Mucosa of stomach (tissue), 1 donor: Measurements from ENCODE around the gene GPR31.

ENCODE experiments used
- H3K27me3 ChIP-seq: one replicate; pipeline ENCODE4 v1.7.0; 2013; ENCODE audit warnings: mild to moderate bottlenecking, low read length; ENCODE audit not compliant: control insufficient read depth, insufficient read depth
- H3K36me3 ChIP-seq: one replicate; pipeline ENCODE4 v1.7.0; 2013; ENCODE audit warnings: low read length; ENCODE audit not compliant: control insufficient read depth, insufficient read depth
- H3K4me1 ChIP-seq: one replicate; pipeline ENCODE4 v1.7.0; 2013; ENCODE audit warnings: mild to moderate bottlenecking, low read length; ENCODE audit not compliant: control insufficient read depth, insufficient read depth
- H3K4me3 ChIP-seq: one replicate; pipeline ENCODE4 v1.7.0; 2013; ENCODE audit warnings: low read length
- H3K9ac ChIP-seq: one replicate; pipeline ENCODE4 v1.7.0; 2013; ENCODE audit warnings: mild to moderate bottlenecking, low read length, moderate library complexity
- H3K9me3 ChIP-seq: one replicate; pipeline ENCODE4 v1.7.0; 2013; ENCODE audit warnings: mild to moderate bottlenecking, low read length, moderate library complexity; ENCODE audit not compliant: control insufficient read depth
- donor health status: Pancreatic carcinoma.

Gene GPR31

GRCh38 chr6:167145461-167145860 is 12.3 kb downstream of the GPR31 start:
- Histone ChIP-seq H3K27me3 (no peaks in the 10 kb centered on the region), H3K9ac (no peak overlapping the region), H3K4me3 (no peak overlapping the region), H3K9me3 (no peaks in the 10 kb centered on the region), H3K4me1 (peaks cover 15% of the 10 kb centered on the region), H3K36me3 (no peaks in the 10 kb centered on the region)

- Histone ChIP-seq H3K4me3 (no peak overlapping the region), H3K27me3 (no peaks in the 10 kb centered on the region), H3K4me1 (peaks cover 18% of the 10 kb centered on the region), H3K9me3 (no peaks in the 10 kb centered on the region), H3K36me3 (no peaks in the 10 kb centered on the region), H3K9ac (no peak overlapping the region)
These were observed 14.7 kb downstream of the GPR31 start for GRCh38 chr6:167143041-167143440.

DNA sequence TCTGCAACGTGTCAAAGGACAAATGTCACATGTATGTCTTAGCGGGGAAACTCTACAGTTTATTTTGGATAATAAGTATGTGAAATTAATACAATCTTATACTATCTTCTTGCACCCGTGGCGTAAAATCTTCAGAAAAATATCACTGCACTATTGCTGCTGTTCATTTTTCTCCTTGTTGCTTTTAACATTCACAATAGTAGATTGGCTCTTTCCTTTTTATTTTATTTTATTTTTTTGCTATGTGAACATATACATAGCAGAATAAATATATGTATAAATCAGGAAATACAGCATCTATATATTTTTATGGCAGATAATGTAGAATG is 15.4 kb downstream of the GPR31 start:
- Histone ChIP-seq H3K4me3 (no peak overlapping the region), H3K9ac (no peak overlapping the region), H3K9me3 (no peaks in the 10 kb centered on the region), H3K4me1 (peaks cover 18% of the 10 kb centered on the region), H3K36me3 (no peaks in the 10 kb centered on the region), H3K27me3 (no peaks in the 10 kb centered on the region)

DNA sequence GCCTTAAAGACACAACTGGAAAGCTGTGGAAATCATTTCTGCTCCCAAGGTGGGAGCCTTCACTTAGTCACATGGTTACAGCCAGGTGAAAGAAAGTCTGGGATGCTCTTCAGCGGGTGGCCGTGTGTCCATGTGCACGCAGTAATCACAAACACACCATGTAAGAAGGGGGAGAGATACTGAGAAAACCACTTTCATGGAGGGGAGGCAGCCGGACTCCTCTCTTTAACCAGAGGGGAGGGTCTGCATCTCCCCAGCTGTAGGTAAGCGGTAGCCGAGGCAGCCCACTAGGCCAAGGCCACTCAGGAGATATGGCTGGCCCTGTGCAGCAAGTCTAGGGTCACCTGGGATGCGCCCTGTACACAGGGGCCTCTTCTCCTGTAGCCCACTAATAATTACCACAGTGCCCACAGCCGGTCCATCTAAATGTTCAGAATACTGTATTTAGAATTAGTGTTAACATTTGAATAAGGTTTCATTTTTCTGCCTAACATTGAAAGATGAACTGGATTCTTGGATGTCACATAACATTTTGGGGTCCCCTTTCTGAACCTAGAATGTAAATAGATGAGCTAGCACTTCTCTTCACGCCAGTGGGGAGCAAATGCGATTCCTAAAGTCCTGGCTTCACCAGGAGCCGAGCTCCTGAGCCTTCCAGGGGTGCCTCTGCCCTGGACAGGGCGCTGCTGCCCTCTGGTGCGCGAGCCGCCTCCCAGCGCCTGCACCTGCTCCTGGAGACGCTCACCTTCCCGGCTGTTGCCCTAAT is 15.9 kb downstream of the GPR31 start:
- peaks cover 18% of the 10 kb centered on the region for H3K4me1 ChIP-seq
- H3K4me3 ChIP-seq: no peak overlapping the region

DNA sequence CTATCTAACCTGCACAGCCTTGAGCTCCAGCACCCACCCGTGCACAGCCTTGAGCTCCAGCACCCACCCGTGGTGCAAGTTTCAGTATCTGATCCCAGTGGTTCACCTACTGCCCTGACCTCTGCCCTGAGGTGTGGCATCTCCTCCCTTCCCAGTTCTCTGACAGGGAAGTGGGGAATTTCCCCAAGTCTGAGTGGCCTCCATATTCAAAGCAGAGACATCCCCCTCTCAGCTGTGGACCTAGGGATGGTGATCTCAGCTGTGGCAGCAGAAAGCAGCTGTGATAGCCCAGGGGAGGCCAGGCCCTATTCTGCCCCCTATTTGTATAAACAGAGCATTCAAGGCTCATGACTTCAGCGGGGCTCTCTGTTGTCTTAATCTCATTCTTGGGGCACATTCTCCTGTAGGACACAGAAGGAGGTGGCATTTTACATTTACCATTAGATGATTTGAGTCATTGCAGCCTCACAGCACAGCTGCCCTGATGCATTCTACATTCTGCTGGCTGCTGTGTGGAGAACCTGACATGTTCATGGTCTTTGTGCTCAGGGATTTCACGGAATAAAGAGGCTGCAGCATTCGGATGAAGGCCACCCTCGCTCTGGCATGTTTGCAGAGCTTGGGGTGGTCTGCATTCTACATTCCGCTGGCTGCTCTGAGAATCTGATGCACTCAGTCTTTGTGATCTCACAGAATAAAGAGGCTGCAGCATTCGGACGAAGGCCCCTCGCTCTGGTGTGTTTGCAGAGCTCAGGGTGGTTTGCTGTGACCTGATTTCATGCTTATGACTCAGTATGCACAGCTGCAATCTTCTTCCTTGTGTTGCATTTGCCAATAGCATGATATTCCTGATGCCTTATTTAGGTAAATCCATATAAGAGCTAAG is 16.9 kb downstream of the GPR31 start:
- H3K4me3 ChIP-seq: no peak overlapping the region
- H3K4me1 ChIP-seq: peaks cover 18% of the 10 kb centered on the region
- H3K9me3 ChIP-seq: no peaks in the 10 kb centered on the region
- no peak overlapping the region for H3K9ac ChIP-seq
- H3K36me3 ChIP-seq: no peaks in the 10 kb centered on the region
- no peaks in the 10 kb centered on the region for H3K27me3 ChIP-seq

More for the DNA sequence above, 15.9 kb downstream of the GPR31 start:
- no peak overlapping the region for H3K9ac ChIP-seq
- H3K36me3 ChIP-seq: no peaks in the 10 kb centered on the region
- H3K9me3 ChIP-seq: no peaks in the 10 kb centered on the region
- H3K27me3 ChIP-seq: no peaks in the 10 kb centered on the region

GRCh38 chr6:167139761-167140160 is 18.0 kb downstream of the GPR31 start:
- no peak overlapping the region for H3K4me3 ChIP-seq
- H3K4me1 ChIP-seq: peaks cover 18% of the 10 kb centered on the region
- H3K27me3 ChIP-seq: no peaks in the 10 kb centered on the region
- no peaks in the 10 kb centered on the region for H3K9me3 ChIP-seq
- H3K9ac ChIP-seq: no peak overlapping the region
- H3K36me3 ChIP-seq: no peaks in the 10 kb centered on the region

DNA sequence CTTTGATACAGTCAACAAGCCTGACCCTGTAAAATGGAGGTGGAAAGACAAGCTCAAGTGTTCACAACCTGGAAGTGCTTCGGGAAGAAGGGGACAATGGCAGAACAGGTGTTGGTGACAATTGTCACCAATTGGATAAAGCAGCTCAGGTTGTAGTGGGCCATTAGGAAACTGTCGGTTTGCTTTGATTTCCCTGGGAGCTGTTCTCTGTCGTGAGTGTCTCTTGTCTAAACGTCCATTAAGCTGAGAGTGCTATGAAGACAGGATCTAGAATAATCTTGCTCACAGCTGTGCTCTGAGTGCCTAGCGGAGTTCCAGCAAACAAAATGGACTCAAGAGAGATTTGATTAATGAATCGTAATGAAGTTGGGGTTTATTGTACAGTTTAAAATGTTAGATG is 19.9 kb downstream of the GPR31 start:
- no peak overlapping the region for H3K9ac ChIP-seq
- no peaks in the 10 kb centered on the region for H3K27me3 ChIP-seq
- H3K4me3 ChIP-seq: no peak overlapping the region
- no peaks in the 10 kb centered on the region for H3K36me3 ChIP-seq
- no peaks in the 10 kb centered on the region for H3K9me3 ChIP-seq
- H3K4me1 ChIP-seq: peaks cover 18% of the 10 kb centered on the region

DNA sequence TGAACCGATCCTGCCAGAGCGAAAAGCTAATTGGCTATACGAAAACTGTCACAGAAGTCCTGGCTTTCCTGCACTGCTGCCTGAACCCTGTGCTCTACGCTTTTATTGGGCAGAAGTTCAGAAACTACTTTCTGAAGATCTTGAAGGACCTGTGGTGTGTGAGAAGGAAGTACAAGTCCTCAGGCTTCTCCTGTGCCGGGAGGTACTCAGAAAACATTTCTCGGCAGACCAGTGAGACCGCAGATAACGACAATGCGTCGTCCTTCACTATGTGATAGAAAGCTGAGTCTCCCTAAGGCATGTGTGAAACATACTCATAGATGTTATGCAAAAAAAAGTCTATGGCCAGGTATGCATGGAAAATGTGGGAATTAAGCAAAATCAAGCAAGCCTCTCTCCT is 20.7 kb downstream of the GPR31 start:
- no peaks in the 10 kb centered on the region for H3K9me3 ChIP-seq
- H3K9ac ChIP-seq: no peak overlapping the region
- no peaks in the 10 kb centered on the region for H3K36me3 ChIP-seq
- peaks cover 18% of the 10 kb centered on the region for H3K4me1 ChIP-seq
- no peaks in the 10 kb centered on the region for H3K27me3 ChIP-seq
- H3K4me3 ChIP-seq: no peak overlapping the region

DNA sequence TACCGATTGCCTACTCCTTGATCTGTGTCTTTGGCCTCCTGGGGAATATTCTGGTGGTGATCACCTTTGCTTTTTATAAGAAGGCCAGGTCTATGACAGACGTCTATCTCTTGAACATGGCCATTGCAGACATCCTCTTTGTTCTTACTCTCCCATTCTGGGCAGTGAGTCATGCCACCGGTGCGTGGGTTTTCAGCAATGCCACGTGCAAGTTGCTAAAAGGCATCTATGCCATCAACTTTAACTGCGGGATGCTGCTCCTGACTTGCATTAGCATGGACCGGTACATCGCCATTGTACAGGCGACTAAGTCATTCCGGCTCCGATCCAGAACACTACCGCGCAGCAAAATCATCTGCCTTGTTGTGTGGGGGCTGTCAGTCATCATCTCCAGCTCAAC is 21.4 kb downstream of the GPR31 start:
- Histone ChIP-seq H3K9ac (no peak overlapping the region), H3K4me3 (no peak overlapping the region), H3K36me3 (no peaks in the 10 kb centered on the region), H3K9me3 (no peaks in the 10 kb centered on the region), H3K27me3 (no peaks in the 10 kb centered on the region), H3K4me1 (peaks cover 12% of the 10 kb centered on the region)

- Histone ChIP-seq H3K9ac (no peak overlapping the region), H3K9me3 (no peaks in the 10 kb centered on the region), H3K4me3 (no peak overlapping the region), H3K36me3 (no peaks in the 10 kb centered on the region), H3K4me1 (no peaks in the 10 kb centered on the region), H3K27me3 (no peaks in the 10 kb centered on the region)
These were observed 23.1 kb downstream of the GPR31 start for GRCh38 chr6:167134448-167135328.

GRCh38 chr6:167130712-167131684 is 26.8 kb downstream of the GPR31 start:
- Histone ChIP-seq H3K4me1 (no peaks in the 10 kb centered on the region), H3K36me3 (no peaks in the 10 kb centered on the region), H3K9me3 (no peaks in the 10 kb centered on the region), H3K27me3 (no peaks in the 10 kb centered on the region), H3K4me3 (no peak overlapping the region), H3K9ac (no peak overlapping the region)
